ENCODE results near the gene ZNF33A.

ZNF33A gene

DNA sequence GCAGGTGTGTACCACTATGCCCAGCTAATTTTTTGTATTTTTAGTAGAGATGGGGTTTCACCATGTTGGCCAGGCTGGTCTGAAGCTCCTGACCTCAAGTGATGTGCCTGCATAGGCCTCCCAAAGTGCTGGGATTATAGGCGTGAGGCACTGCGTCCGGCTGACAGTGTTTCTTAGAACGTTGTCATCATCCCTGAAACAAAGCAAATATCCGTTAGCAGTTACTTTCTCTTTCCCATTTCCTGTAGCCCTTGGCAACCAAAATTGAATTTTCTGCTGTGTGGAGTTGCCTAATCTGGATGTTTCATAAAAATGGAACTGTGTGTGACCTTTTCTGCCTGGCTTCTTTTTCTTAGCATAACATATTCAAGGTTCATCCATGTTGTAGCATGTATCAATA is 22.4 kb downstream of the ZNF33A start:
- TF ChIP-seq, protein P1, sequence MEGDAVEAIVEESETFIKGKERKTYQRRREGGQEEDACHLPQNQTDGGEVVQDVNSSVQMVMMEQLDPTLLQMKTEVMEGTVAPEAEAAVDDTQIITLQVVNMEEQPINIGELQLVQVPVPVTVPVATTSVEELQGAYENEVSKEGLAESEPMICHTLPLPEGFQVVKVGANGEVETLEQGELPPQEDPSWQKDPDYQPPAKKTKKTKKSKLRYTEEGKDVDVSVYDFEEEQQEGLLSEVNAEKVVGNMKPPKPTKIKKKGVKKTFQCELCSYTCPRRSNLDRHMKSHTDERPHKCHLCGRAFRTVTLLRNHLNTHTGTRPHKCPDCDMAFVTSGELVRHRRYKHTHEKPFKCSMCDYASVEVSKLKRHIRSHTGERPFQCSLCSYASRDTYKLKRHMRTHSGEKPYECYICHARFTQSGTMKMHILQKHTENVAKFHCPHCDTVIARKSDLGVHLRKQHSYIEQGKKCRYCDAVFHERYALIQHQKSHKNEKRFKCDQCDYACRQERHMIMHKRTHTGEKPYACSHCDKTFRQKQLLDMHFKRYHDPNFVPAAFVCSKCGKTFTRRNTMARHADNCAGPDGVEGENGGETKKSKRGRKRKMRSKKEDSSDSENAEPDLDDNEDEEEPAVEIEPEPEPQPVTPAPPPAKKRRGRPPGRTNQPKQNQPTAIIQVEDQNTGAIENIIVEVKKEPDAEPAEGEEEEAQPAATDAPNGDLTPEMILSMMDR (IDR thresholded peaks at IDR 0.05), result no peak

DNA sequence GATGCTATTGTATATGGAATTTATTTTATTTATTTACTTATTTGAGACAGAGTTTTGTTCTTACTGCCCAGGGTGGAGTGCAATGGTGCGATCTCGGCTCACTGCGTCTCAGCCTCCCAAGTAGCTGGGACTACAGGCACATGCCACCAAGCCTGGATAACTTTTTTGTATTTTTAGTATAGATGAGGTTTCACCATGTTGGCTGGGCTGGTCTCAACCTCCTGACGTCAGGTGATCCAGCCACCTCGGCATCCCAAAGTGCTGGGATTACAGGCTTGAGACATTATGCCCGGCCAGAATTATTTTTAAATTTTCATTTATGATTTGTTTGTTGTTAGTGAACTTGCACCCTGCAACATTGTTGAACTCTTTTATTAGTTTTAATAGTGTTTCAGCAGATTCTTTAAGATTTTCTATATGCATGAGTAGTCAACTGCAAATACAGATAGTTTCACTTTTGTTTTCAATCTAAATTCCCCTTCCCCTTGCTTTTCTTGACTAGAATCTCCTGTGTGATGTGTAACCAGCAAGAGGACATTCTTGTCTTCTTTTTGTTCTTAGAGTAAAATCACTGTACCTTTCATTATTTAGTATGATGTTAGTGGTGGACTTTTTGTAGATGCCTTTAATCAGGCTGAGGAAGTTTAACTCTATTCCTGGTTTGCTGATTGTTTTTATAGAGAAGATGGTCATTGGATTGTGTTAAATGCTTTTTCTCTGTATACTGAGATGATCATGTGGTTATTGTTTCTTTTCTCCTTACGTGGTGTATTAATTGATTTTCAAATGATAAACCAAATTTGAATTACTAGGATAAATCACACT is 27.8 kb downstream of the ZNF33A start:
- TF ChIP-seq, protein P1 (IDR thresholded peaks at IDR 0.05), result no peak

DNA sequence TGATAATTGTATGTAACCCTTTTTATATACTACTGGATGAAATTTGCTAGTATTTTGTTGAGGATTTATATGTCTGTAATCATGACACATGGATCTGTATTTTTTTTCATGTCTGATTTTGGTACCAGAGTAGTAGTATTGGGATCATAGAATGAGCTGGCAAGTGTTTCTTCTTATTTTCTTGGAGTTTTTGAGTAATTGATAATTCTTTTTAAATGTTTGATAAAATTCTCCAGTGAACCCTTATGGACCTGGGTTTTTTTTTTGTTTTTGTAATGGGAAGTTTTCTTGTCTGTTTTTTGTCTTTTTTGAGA is 28.4 kb downstream of the ZNF33A start:
- TF ChIP-seq, protein P1 (IDR thresholded peaks at IDR 0.05), result no peak

DNA sequence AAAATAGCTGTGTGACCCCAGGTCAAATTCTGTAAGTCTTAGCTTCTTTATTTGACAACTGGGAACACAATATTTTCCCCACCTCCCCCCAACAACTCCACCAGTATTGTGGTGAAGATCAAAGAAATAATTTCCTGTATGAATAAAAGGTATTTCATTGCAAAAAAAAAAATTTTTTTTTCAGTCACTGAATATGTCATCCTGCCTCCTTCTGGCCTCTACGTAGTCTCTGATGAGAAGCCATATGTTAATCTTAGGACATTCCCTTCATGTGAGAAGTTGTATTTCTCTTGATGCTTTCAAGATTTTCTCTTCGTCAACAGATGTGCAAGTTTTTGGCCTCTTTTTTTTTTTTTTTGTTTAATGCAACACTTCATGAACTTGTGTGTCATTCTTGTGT is 33.0 kb downstream of the ZNF33A start:
- TF ChIP-seq, protein P1 (IDR thresholded peaks at IDR 0.05), result no peak

DNA sequence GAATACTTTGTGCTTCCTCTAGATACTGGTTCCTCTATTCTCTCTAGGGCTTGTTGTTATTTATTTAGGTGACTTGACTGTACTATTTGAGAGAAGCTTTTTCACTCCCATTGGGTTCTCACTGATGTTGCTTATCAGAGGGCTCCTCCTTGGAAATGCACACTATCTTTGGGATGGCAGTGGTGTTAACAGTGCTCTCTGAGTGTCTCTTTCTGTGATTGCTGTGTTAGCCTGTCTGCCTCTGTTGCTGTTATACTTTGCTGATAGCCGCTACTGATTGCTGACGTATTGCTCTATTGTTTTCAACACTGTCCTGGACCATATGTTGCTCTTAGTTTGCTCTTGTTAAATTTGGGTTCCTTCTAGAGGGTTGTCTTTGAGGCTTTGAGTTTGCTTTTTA is 34.7 kb downstream of the ZNF33A start:
- TF ChIP-seq, protein P1 (IDR thresholded peaks at IDR 0.05), result no peak

DNA sequence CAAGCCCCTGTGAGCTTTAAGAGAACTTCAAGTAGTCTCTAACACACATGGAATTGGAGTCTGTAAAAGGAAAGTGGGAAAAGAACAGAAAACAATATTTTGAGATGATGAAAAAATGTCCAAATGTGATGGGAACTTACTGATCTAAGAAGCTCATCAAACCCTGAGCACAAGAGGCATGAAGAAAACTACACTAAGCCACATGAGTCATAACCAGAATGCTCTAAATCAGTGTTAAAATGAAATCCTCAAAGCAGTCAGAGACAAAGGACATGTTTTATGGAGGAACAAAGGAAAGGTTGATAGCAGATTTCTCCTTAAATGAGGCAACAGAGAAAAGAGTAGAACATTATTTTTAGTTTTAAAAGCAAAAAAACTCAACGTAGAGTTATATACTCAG is 37.2 kb downstream of the ZNF33A start:
- TF ChIP-seq, protein P1 (IDR thresholded peaks at IDR 0.05), result no peak

DNA sequence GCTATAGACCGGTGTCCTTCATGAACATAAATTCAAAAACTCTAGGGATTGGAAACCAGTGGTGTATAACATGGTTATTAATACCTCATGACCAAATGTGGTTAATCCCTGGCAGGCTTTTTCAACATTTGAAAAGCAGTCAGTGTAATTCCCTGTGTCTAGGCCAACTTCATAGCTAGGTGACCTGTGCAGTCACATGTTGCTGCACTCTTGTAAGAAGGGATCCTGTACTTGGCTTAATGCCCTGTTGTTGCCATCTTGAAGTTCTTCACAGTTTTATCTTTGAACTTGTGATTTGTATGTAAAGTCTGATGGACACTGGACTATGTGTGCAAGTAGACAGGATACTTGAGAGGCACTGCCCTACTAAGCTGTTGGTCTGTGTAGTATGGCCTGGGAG is 39.7 kb downstream of the ZNF33A start:
- TF ChIP-seq, protein P1 (IDR thresholded peaks at IDR 0.05), result no peak

DNA sequence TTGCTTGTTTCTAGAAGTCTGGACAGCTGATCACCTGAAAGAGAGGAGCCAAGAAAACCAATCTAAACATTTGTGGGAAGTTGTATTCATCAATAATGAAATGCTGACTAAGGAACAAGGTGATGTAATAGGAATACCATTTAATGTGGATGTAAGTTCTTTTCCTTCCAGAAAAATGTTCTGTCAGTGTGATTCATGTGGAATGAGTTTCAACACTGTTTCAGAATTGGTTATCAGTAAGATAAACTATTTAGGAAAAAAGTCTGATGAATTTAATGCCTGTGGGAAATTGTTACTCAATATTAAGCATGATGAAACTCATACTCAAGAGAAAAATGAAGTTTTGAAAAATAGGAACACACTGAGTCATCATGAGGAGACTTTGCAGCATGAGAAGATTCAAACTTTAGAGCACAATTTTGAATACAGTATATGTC is 43.9 kb downstream of the ZNF33A start:
- TF ChIP-seq, protein P1 (IDR thresholded peaks at IDR 0.05), result no peak

Measured in LNCAP (cell line).